ENCODE results near the gene STK35.

- TF ChIP-seq CTCF (IDR thresholded peaks at IDR 0.05; ENCODE audit: control extremely low read depth in 1 of 3, insufficient read depth in 1 of 3, low read depth in 1 of 3, low read length in 3 of 3) (no peak), JUND (IDR thresholded peaks at IDR 0.05; ENCODE audit: low read length) (no peak)
Observed at GRCh38 chr20:2108498-2108897, 6.9 kb downstream of the STK35 start.
